GM12878 (cell line): ENCODE results near the gene GAP43. TPM values are rescaled to one million over a fixed set of nuclear protein-coding genes. Genes with fewer than 3 reads are reported as not detected.

Source experiments
- ATAC-seq: fragments of 200-7000 bp; cut with Tn5 transposase; 3 replicates; pipeline ENCODE4 v1.9.1; 2020; ENCODE audit warnings: mild to moderate bottlenecking, moderate library complexity
- BruUV-seq: library from RNA; stranded (reverse); fragments of 400-500 nt; replicated peaks from 2 replicates; lab custom pipeline; 2021; lab: Mats Ljungman, UMichigan
- CTCF ChIA-PET: fragments of 300-600 bp; sonication (Branson Sonifier 250); formaldehyde crosslinking; extraction: SDS; loops from one replicate; lab custom pipeline; 2021; ENCODE audit warnings: inconsistent platforms; lab: Yijun Ruan, JAX
- POLR2A ChIA-PET: fragments of 350-600 bp; formaldehyde crosslinking; extraction: SDS; loops from one replicate; lab custom pipeline; 2021; ENCODE audit warnings: inconsistent platforms; lab: Charles Lee
- RAD21 ChIA-PET: fragments of 300-600 bp; sonication (Branson Sonifier 250); formaldehyde crosslinking; loops from one replicate; lab custom pipeline; 2023; ENCODE audit warnings: antibody characterized with exemption; ENCODE audit not compliant: unreplicated experiment; lab: Charles Lee
- SMC1A ChIA-PET: fragments of 300-600 bp; sonication (Branson Sonifier 250); formaldehyde crosslinking; loops from one replicate; lab custom pipeline; 2023; ENCODE audit not compliant: unreplicated experiment, uncharacterized antibody; lab: Charles Lee
- DNase-seq: peaks from one replicate; pipeline ENCODE4 v3.0.0-alpha.2; 2011; ENCODE audit warnings: low read depth, low spot score
- FAIRE-seq: peaks from 3 replicates; lab custom pipeline; 2011; peaks lifted over from hg19 to GRCh38; lab: Jason Lieb, UNC
- H2AFZ ChIP-seq: 2 replicates; pipeline ENCODE4 v1.6.0; 2011; ENCODE audit warnings: low read depth, low read length, control low read depth; ENCODE audit not compliant: control insufficient read depth
- H3K27ac ChIP-seq: 2 replicates; pipeline ENCODE4 v1.5.1; 2011; ENCODE audit warnings: control low read depth; ENCODE audit not compliant: control insufficient read depth, insufficient read depth
- H3K27me3 ChIP-seq, 2 experiments: replicated peaks in 1 of 2; 2 replicates each; pipeline versions ENCODE4 v1.6.0 to v1.6.1; 2011; ENCODE audit warnings: low read length in 1 of 2; ENCODE audit not compliant: control insufficient read depth in 2 of 2, insufficient read depth in 2 of 2
- H3K36me3 ChIP-seq, 2 experiments: 2 replicates each; pipeline ENCODE4 v1.5.1; 2011; ENCODE audit warnings: low read length in 1 of 2; ENCODE audit not compliant: control insufficient read depth in 2 of 2, insufficient read depth in 2 of 2
- H3K4me1 ChIP-seq: 2 replicates; pipeline ENCODE4 v1.6.1; 2011; ENCODE audit warnings: mild to moderate bottlenecking, low read length, moderate library complexity, mixed read lengths; ENCODE audit not compliant: control insufficient read depth, insufficient read depth
- H3K4me2 ChIP-seq: 2 replicates; pipeline ENCODE4 v1.6.0; 2011; ENCODE audit warnings: control low read depth; ENCODE audit not compliant: control insufficient read depth, insufficient read depth
- H3K4me3 ChIP-seq: fragments of 200-600 bp; sonication (generic); 2 replicates; pipeline ENCODE4 v1.5.1; 2016
- H3K79me2 ChIP-seq: 2 replicates; pipeline ENCODE4 v1.6.0; 2011; ENCODE audit warnings: low read length; ENCODE audit not compliant: control insufficient read depth, insufficient read depth
- H3K9ac ChIP-seq: 2 replicates; pipeline ENCODE4 v1.8.0; 2011; ENCODE audit warnings: low read length, control low read depth, mixed read lengths; ENCODE audit not compliant: control insufficient read depth, insufficient read depth
- H3K9me3 ChIP-seq: replicated peaks from 3 replicates; pipeline ENCODE4 v1.5.1; 2011; ENCODE audit warnings: mild to moderate bottlenecking, low read length; ENCODE audit not compliant: control insufficient read depth, insufficient read depth
- H4K20me1 ChIP-seq: 2 replicates; pipeline ENCODE4 v1.6.0; 2011; ENCODE audit not compliant: control insufficient read depth, insufficient read depth
- ATF7 ChIP-seq: fragments of 450-650 bp; IDR thresholded peaks from 2 replicates; pipeline ENCODE4 v1.6.1; 2016; ENCODE audit warnings: low read depth, mild to moderate bottlenecking
- CBFB ChIP-seq: IDR thresholded peaks from 2 replicates; pipeline ENCODE4 v1.6.1; 2016; ENCODE audit warnings: antibody characterized with exemption, low read depth
- CREB1 ChIP-seq: IDR thresholded peaks from 2 replicates; pipeline ENCODE4 v1.6.1; 2012; ENCODE audit warnings: low read depth, mild to moderate bottlenecking, inconsistent platforms
- CUX1 ChIP-seq: IDR thresholded peaks from 2 replicates; pipeline ENCODE4 v1.6.1; 2012; ENCODE audit warnings: improper control_type of control experiment, low read depth, low read length; ENCODE audit not compliant: insufficient replicate concordance
- E2F4 ChIP-seq: IDR thresholded peaks from 2 replicates; pipeline ENCODE4 v1.6.1; 2012; ENCODE audit warnings: low read depth, low read length, improper control_type of control experiment
- EED ChIP-seq: sonication (generic); IDR thresholded peaks from 2 replicates; pipeline ENCODE4 v1.6.1; 2016; ENCODE audit warnings: antibody characterized with exemption, low read depth
- EZH2 ChIP-seq: IDR thresholded peaks from 2 replicates; pipeline ENCODE4 v1.6.1; 2012; ENCODE audit warnings: low read depth, mild to moderate bottlenecking, control low read depth, inconsistent platforms, low read length, borderline replicate concordance; ENCODE audit not compliant: control insufficient read depth
- IKZF1 ChIP-seq: fragments of 450-650 bp; conservative IDR thresholded peaks from 2 replicates; pipeline ENCODE4 v1.6.1; 2017; ENCODE audit warnings: antibody characterized with exemption, mild to moderate bottlenecking
- NFYB ChIP-seq: IDR thresholded peaks from 2 replicates; pipeline ENCODE4 v1.6.1; 2011; ENCODE audit warnings: low read depth, mild to moderate bottlenecking, low read length, improper control_type of control experiment, moderate library complexity; ENCODE audit not compliant: insufficient read depth
- NRF1 ChIP-seq: conservative IDR thresholded peaks from 2 replicates; pipeline ENCODE4 v1.6.1; 2011; ENCODE audit warnings: mild to moderate bottlenecking, low read depth, low read length, improper control_type of control experiment
- POLR2A ChIP-seq: IDR thresholded peaks from 2 replicates; pipeline ENCODE4 v1.6.1; 2011; ENCODE audit warnings: low read depth, mild to moderate bottlenecking, low read length
- SMC3 ChIP-seq: IDR thresholded peaks from 2 replicates; pipeline ENCODE4 v1.6.1; 2011; ENCODE audit warnings: low read length, improper control_type of control experiment, borderline replicate concordance
- ZBTB11 ChIP-seq: fragments of 450-650 bp; formaldehyde crosslinking; IDR thresholded peaks from 2 replicates; pipeline ENCODE4 v1.5.0; 2022; ENCODE audit warnings: mild to moderate bottlenecking, missing genetic modification characterization
- whole genome bisulfite sequencing: methylation state at CpG from one replicate; pipeline ENCODE4 v1.1.6; 2016; ENCODE audit warnings: low lambda C conversion rate; ENCODE audit not compliant: insufficient replicate concordance, insufficient coverage; ENCODE audit errors: missing lambda C conversion rate; 5-methylcytosine and 5-hydroxymethylcytosine counted together
- in situ Hi-C: fragments of 300-500 bp; cut with MboI; formaldehyde crosslinking; loops from 9 replicates; pipeline ENCODE4 v1.14.3; 2018; ENCODE audit warnings: mixed read lengths
- intact Hi-C: fragments of 100-400 bp; cut with micrococcal nuclease; formaldehyde crosslinking; loops from one replicate; pipeline ENCODE4 v1.14.2; 2022; ENCODE audit not compliant: unreplicated experiment
- polyA plus RNA-seq, 11 experiments: library from polyadenylated mRNA; depleted of rRNA in 4 of 11; unstranded in 6 of 11; stranded (reverse) in 5 of 11; fragments of >200 nt; fragmentation: Nextera tagmentation in 4 of 11; fragmentation: Illumina TruSeq in 1 of 11; extraction: Ambion mirVana in 4 of 11; extraction: Trizol in 1 of 11; gene quantifications; 1 replicate in 1 of 11; 2 replicates in 10 of 11; pipeline versions ENCODE4 v1.2.1 to v1.2.3, GENCODE V29; 2011 to 2016; ENCODE audit warnings: inconsistent platforms in 2 of 11, missing spikeins in 2 of 11, low read depth in 1 of 11
- total RNA-seq, 4 experiments: library from RNA; depleted of rRNA in 3 of 4; stranded (reverse); fragments of >200 nt in 3 of 4; fragmentation: Illumina TruSeq in 1 of 4; extraction: Trizol in 1 of 4; gene quantifications; 2 replicates each; pipeline versions ENCODE4 v1.2.1 to v1.2.3, GENCODE V29; 2013 to 2021

GAP43 gene
- total and polyA plus RNA-seq, 10 of the 15 experiments (the other 5 are each of a cell fraction or from before 2014, with no cell fraction given), result 0.06 to 0.16 TPM; not detected in 8

GRCh38 chr3:115658337-115659181 lies 35.2 kb downstream of the GAP43 start:
- H3K9me3 ChIP-seq, result no peaks in the 10 kb centered on the region
- POLR2A ChIA-PET, result no interaction called here
- H4K20me1 ChIP-seq, result no peaks in the 10 kb centered on the region
- 1% methylated on average over 58 of the region's 58 CpGs for WGBS
- RAD21 ChIA-PET, result interaction anchor here (0.7 to 1.4 kb wide), 2 partner anchors 9 to 30 kb away, joined by 3 read pairs; no protein-coding TSS in a partner anchor
- peak overlapping the region; percentile 77 for H3K4me3 ChIP-seq
- CTCF ChIA-PET, result interaction anchor here (0.6 to 1.2 kb wide), 2 partner anchors 16 to 565 kb away, joined by 3 to 4 read pairs; no protein-coding TSS in a partner anchor
- H3K27me3 ChIP-seq, result peaks cover 0 to 2% of the 10 kb centered on the region in 2 experiments; a peak in 1 of 4 replicates
- FAIRE-seq (peak; percentile 88), ATAC-seq (peak; percentile 94), DNase-seq (no peak)
- in situ Hi-C loops (no loop called here), intact Hi-C loops (loop anchor here (2.0 kb wide), 1 partner anchor 512 kb away; the partner anchor contains the start of gene ZBTB20)
- no peaks in the 10 kb centered on the region for H3K79me2 ChIP-seq
- peaks cover 15% of the 10 kb centered on the region for H3K4me1 ChIP-seq
- H3K4me2 ChIP-seq, result peak overlapping the region; percentile 97
- peak overlapping the region; percentile 86 for H2AFZ ChIP-seq
- peak overlapping the region; percentile 78 for H3K27ac ChIP-seq
- no TSS peak for BruUV-seq
- H3K9ac ChIP-seq, result peak overlapping the region; percentile 73
- H3K36me3 ChIP-seq, result no peaks in the 10 kb centered on the region
- SMC1A ChIA-PET, result interaction anchor here (1.1 to 3.0 kb wide), 2 partner anchors 10 to 599 kb away, joined by 3 to 10 read pairs; no protein-coding TSS in a partner anchor
- TF ChIP-seq ZBTB11 (CRISPR knock-in tag) (no peak), IKZF1 (peak; percentile 46), NRF1 (no peak), EZH2 (no peak), CBFB (0 out of 2 replicates have a peak, but pooled peaks have one; percentile 34), SMC3 (no peak), NFYB (no peak), CUX1 (no peak), CREB1 (peak; percentile 77), POLR2A (peak; percentile 82), EED (peak; percentile 27; the same call in 1 of the 2 replicates), ATF7 (peak; percentile 71), E2F4 (no peak; the same call in 1 of the 2 replicates)
